Measurements from ENCODE around the gene ZNF189.

ZNF189 gene

GRCh38 chr9:101446732-101447131 is 48.1 kb downstream of the ZNF189 start:
- Histone ChIP-seq H4K20me1 (ENCODE audit: insufficient read depth, low read length) (no peaks in the 10 kb centered on the region), H3K79me2 (ENCODE audit: low read length) (no peaks in the 10 kb centered on the region), H2AFZ (ENCODE audit: low read length) (no peak overlapping the region), H3K27me3 (replicated peaks; ENCODE audit: insufficient read depth, low read length) (no peaks in the 10 kb centered on the region), H3K27ac (ENCODE audit: low read length) (no peak overlapping the region), H3F3A (ENCODE audit: insufficient read depth, low read length) (no peaks in the 10 kb centered on the region), H3K4me1 (ENCODE audit: low read length) (peaks cover 4% of the 10 kb centered on the region), H3K9ac (ENCODE audit: low read length) (no peak overlapping the region), H3K36me3 (replicated peaks; ENCODE audit: insufficient read depth, low read length) (no peaks in the 10 kb centered on the region), H3K4me2 (ENCODE audit: low read depth, low read length) (no peak overlapping the region), H3K4me3 (ENCODE audit: low read length) (no peak overlapping the region), H3K9me3 (replicated peaks; ENCODE audit: insufficient read depth, low read length) (no peaks in the 10 kb centered on the region), H3K9me2 (replicated peaks; ENCODE audit: insufficient read depth, low read length) (no peaks in the 10 kb centered on the region)
- TF ChIP-seq EZH2phosphoT487 (IDR thresholded peaks at IDR 0.05; ENCODE audit: low read length) (no peak), EZH2 (optimal IDR thresholded peaks at IDR 0.05; ENCODE audit: low read depth, low read length) (no peak)
- TF ChIP-seq, protein P1, sequence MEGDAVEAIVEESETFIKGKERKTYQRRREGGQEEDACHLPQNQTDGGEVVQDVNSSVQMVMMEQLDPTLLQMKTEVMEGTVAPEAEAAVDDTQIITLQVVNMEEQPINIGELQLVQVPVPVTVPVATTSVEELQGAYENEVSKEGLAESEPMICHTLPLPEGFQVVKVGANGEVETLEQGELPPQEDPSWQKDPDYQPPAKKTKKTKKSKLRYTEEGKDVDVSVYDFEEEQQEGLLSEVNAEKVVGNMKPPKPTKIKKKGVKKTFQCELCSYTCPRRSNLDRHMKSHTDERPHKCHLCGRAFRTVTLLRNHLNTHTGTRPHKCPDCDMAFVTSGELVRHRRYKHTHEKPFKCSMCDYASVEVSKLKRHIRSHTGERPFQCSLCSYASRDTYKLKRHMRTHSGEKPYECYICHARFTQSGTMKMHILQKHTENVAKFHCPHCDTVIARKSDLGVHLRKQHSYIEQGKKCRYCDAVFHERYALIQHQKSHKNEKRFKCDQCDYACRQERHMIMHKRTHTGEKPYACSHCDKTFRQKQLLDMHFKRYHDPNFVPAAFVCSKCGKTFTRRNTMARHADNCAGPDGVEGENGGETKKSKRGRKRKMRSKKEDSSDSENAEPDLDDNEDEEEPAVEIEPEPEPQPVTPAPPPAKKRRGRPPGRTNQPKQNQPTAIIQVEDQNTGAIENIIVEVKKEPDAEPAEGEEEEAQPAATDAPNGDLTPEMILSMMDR (IDR thresholded peaks at IDR 0.05; ENCODE audit: low read length), result no peak
- DNase-seq, result no peak

- Histone ChIP-seq H3K4me3 (ENCODE audit: low read length) (peak overlapping the region; percentile 83), H3K4me1 (ENCODE audit: low read length) (peaks cover 4% of the 10 kb centered on the region), H3K9me3 (replicated peaks; ENCODE audit: insufficient read depth, low read length) (no peaks in the 10 kb centered on the region), H3K36me3 (replicated peaks; ENCODE audit: insufficient read depth, low read length) (no peaks in the 10 kb centered on the region), H3K9ac (ENCODE audit: low read length) (peak overlapping the region; percentile 80; the same call in 1 of the 2 replicates), H3F3A (ENCODE audit: insufficient read depth, low read length) (no peaks in the 10 kb centered on the region), H2AFZ (ENCODE audit: low read length) (peak overlapping the region; percentile 83), H3K27me3 (replicated peaks; ENCODE audit: insufficient read depth, low read length) (no peaks in the 10 kb centered on the region), H3K79me2 (ENCODE audit: low read length) (no peaks in the 10 kb centered on the region), H3K4me2 (ENCODE audit: low read depth, low read length) (peak overlapping the region; percentile 60), H4K20me1 (ENCODE audit: insufficient read depth, low read length) (no peaks in the 10 kb centered on the region), H3K27ac (ENCODE audit: low read length) (peak overlapping the region; percentile 61; the same call in 1 of the 2 replicates), H3K9me2 (replicated peaks; ENCODE audit: insufficient read depth, low read length) (no peaks in the 10 kb centered on the region)
- TF ChIP-seq EZH2 (optimal IDR thresholded peaks at IDR 0.05; ENCODE audit: low read depth, low read length) (no peak), EZH2phosphoT487 (IDR thresholded peaks at IDR 0.05; ENCODE audit: low read length) (no peak)
- TF ChIP-seq, protein P1 (IDR thresholded peaks at IDR 0.05; ENCODE audit: low read length), result no peak
- DNase-seq, result no peak
These were observed 50.0 kb downstream of the ZNF189 start for GRCh38 chr9:101448680-101449070.

DNA sequence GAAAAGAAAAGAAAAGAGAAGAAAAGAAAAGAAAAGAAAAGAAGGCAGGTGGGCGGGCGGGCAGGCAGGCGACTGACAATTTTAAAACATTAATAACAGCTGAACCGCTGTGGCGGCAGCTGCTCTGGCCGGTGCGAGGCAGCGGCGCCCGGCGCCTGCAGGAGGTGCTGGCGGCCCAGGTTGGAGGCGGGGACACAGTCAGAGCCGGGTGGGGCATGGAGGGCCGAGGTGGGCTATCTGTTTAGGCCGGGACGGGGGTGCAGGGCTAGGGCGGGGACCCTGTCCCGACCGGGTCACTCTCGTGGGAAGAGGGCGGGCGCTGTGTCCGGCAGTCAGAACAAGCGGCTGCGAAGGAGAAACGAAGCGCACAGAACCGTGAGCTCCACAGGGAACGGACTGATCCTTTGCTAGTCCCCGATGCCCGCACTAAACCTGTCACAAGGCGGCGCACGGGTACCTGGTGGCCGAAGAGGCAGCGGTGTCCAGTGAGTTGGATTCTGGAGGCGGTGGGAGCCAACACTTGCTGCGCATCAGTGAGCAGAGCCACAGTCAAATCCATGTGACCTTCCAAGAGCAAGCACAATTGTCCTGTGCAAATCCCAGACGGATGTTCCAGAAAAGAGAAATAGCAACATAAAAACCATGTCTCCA is 50.5 kb downstream of the ZNF189 start:
- peak overlapping the region; percentile 61; the same call in 1 of the 2 replicates for H3K27ac ChIP-seq (ENCODE audit: low read length)
- TF ChIP-seq, protein P1 (IDR thresholded peaks at IDR 0.05; ENCODE audit: low read length), result peak; percentile 76
- no peak for TF ChIP-seq EZH2 (optimal IDR thresholded peaks at IDR 0.05; ENCODE audit: low read depth, low read length)
- TF ChIP-seq EZH2phosphoT487 (IDR thresholded peaks at IDR 0.05; ENCODE audit: low read length), result no peak
- peak; percentile 88 for DNase-seq
- H3F3A ChIP-seq (ENCODE audit: insufficient read depth, low read length), result no peaks in the 10 kb centered on the region
- peak overlapping the region; percentile 60 for H3K4me2 ChIP-seq (ENCODE audit: low read depth, low read length)
- H3K27me3 ChIP-seq (replicated peaks; ENCODE audit: insufficient read depth, low read length), result no peaks in the 10 kb centered on the region
- no peaks in the 10 kb centered on the region for H3K9me3 ChIP-seq (replicated peaks; ENCODE audit: insufficient read depth, low read length)
- H3K79me2 ChIP-seq (ENCODE audit: low read length), result no peaks in the 10 kb centered on the region
- H3K9me2 ChIP-seq (replicated peaks; ENCODE audit: insufficient read depth, low read length), result no peaks in the 10 kb centered on the region
- H4K20me1 ChIP-seq (ENCODE audit: insufficient read depth, low read length), result no peaks in the 10 kb centered on the region
- peaks cover 4% of the 10 kb centered on the region for H3K4me1 ChIP-seq (ENCODE audit: low read length)
- no peaks in the 10 kb centered on the region for H3K36me3 ChIP-seq (replicated peaks; ENCODE audit: insufficient read depth, low read length)
- peak overlapping the region; percentile 75 for H2AFZ ChIP-seq (ENCODE audit: low read length)
- H3K4me3 ChIP-seq (ENCODE audit: low read length), result peak overlapping the region; percentile 83
- H3K9ac ChIP-seq (ENCODE audit: low read length), result peak overlapping the region; percentile 80

All from MM.1S (cell line).